Ishikawa (cell line): ENCODE measurements around the gene KCNQ1.

Experiments
- CEBPB ChIP-seq: IDR thresholded peaks from 2 replicates; pipeline ENCODE4 v1.6.1; 2012
- EP300 ChIP-seq: IDR thresholded peaks from 2 replicates; pipeline ENCODE4 v1.6.1; 2012; ENCODE audit warnings: borderline replicate concordance
- FOXM1 ChIP-seq: IDR thresholded peaks from 2 replicates; pipeline ENCODE4 v1.6.1; 2012; ENCODE audit warnings: low read depth, borderline replicate concordance
- REST ChIP-seq: IDR thresholded peaks from 2 replicates; pipeline ENCODE4 v1.6.1; 2012; ENCODE audit warnings: low read depth, mild to moderate bottlenecking
- TAF1 ChIP-seq: IDR thresholded peaks from 2 replicates; pipeline ENCODE4 v1.6.1; 2012; ENCODE audit warnings: low read depth, mild to moderate bottlenecking
- TEAD4 ChIP-seq: IDR thresholded peaks from 2 replicates; pipeline ENCODE4 v1.6.1; 2012
- ZBTB7A ChIP-seq: IDR thresholded peaks from 2 replicates; pipeline ENCODE4 v1.6.1; 2012; ENCODE audit warnings: low read depth
- TF ChIP-seq, protein P1 (sequence below): IDR thresholded peaks from 2 replicates; pipeline ENCODE4 v1.6.1; 2012

GRCh38 chr11:2436013-2436520 is 8.7 kb upstream of the KCNQ1 start:
- no peak for TF ChIP-seq CEBPB
- TF ChIP-seq ZBTB7A = no peak
- no peak for TF ChIP-seq EP300
- TF ChIP-seq, protein P1, sequence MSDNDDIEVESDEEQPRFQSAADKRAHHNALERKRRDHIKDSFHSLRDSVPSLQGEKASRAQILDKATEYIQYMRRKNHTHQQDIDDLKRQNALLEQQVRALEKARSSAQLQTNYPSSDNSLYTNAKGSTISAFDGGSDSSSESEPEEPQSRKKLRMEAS = no peak
- TF ChIP-seq TAF1 = no peak
- TF ChIP-seq TEAD4 = no peak
- no peak for TF ChIP-seq REST
- TF ChIP-seq FOXM1 = no peak
